Activated CD4-positive, alpha-beta T cell treated with anti-CD3 and anti-CD28 coated beads, Interleukin-2, amount 50 U/mL, for 16 hours (primary cell): ENCODE results near the gene PHF20.
A peak's percentile ranks its signal among the peaks of the same experiment; 100 is the strongest.
"Not testable (repeated sequence)": the region's sequence is repeated elsewhere in the genome, so short reads cannot be mapped to it uniquely, and the experiment has no call there.

Experiments
- DNase-seq: peaks from one replicate; pipeline ENCODE4 v3.0.0-alpha.2; 2020

PHF20 gene

GRCh38 chr20:35947489-35947888 is 175.7 kb downstream of the PHF20 start:
- DNase-seq, result peak; percentile 28

DNA sequence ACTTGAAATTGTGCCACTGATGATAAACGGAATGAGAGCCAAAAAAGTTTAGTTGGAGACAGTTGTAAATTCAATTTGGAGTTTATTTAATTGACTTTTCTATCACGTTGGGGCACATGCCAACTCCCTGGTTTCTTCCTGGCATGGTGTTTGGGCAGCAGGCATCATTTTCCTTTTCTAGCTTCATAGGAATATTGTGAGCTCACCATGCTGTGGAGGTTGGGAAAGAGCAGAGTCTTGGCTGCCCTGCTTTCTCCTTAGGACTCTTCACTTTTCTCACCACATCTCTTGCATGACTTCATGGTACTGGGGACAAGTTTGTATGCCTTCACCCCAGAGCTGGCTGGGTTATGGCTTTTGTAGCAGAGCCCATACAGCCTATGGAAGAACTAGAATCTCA is 176.1 kb downstream of the PHF20 start:
- no peak for DNase-seq

DNA sequence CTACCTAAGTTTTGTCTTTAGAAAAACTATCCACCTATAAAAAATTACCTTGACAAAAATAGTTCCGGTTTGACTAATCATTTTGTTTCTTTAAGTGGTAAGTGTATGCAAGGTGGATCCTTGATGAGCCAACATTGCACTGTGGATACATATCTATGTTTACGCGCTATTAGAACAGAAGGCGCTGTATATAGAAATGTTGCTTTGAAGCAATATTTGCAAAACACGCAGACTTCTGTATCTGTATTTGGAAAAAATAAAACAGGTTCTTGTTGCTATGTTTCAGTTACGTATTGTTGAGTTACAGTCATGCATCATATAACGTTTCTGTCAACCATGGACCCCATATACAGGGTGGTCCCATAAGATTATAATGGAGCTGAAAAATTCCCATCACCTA is 178.3 kb downstream of the PHF20 start:
- no peak for DNase-seq

DNA sequence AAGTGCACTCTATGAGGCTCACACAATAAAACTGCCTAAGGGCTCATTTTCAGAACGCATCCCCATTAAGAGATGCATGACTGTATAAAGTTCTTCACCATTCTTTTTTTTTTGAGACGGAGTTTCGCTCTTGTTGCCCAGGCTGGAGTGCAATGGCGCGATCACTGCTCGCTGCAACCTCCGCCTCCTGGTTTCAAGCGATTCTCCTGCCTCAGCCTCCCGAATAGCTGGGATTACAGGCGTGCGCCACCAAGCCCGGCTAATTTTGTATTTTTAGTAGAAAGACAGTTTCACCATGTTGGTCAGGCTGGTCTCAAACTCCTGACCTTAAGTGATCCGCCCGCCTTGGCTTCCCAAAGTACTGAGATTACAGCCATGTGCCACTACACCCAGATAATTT is 180.3 kb downstream of the PHF20 start:
- DNase-seq, result not testable (repeated sequence)

GRCh38 chr20:35952480-35953386 is 180.9 kb downstream of the PHF20 start:
- peak; percentile 10 for DNase-seq

DNA sequence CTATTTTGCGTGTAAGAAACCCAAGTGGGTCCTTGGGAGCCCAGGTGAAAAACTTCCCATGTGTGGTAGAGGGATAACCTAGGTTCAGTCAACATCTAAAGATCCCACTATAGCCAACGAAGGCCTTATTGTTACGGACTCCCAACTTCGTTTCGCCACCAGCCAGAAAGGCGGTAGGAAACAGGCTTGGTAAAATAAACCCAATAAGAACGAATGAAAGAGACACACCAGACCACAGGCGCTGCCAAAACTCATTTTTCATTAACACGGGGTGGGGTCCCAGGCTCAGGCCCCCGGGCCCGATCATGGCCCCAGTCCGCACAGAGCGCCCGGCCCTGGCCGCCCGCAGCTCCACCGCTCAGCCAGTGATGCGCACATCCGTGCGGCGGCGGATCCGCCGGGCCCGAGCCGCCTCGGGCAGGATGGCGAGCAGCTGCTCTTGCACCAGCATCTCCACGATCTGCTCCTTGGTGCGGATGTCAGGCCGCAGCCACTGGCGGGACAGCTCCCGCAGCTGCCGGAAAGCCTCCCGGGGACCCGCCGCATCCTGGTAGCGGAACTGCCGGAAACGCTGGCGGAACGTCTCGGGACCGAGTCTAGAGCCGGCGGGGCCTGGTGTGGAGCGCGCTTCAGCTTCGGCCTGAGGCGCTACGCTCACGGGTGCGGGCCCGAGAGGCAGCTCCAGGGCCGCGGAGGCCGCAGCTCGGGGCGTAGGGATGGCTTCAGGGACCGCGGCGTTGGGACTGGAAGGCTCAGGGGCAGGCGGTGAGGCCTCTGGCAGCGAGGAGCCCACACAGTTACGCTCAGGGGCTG is 181.8 kb downstream of the PHF20 start:
- peak; percentile 70 for DNase-seq

DNA sequence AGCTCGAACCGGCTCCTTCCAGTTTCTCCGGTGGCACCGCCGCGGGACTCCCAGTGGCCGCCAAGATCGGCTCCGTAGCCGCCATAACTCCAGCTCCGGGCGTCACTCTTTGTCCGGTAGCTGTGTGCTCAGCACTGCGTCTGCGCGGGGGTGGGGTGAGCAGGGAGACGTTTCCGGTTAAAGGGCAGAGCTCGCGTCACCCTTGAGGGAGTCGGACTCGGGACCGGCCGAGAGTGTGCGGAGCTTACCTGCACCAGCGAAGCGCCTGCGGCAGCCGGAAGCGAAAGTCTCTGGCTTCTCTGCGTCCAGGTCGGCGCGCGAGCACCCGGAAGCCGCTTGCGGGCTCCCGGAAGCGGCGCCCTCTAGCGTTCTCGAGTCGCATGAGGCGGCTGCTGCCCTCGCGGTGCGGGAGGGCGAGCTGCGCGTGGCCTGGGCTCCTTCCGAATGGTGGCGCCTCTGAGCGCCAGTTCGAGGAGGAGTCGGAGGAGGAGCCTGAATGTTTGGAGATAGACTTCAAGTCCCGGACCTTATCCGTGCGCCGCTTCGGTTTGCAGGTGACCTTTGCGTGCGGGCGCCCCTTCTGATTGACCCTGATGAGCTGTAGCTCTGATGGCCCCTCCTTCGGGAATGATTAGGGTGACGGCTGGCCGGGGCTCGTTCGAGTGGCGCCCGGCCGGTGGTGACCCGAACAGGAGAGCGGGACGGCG is 182.5 kb downstream of the PHF20 start, which contains the start of gene SCAND1:
TSS of gene SCAND1 (minus strand) at position 303 of the 707 bp plus-strand sequence. CDS start at position 85, 218 bp downstream.
- peak; percentile 99 for DNase-seq

DNA sequence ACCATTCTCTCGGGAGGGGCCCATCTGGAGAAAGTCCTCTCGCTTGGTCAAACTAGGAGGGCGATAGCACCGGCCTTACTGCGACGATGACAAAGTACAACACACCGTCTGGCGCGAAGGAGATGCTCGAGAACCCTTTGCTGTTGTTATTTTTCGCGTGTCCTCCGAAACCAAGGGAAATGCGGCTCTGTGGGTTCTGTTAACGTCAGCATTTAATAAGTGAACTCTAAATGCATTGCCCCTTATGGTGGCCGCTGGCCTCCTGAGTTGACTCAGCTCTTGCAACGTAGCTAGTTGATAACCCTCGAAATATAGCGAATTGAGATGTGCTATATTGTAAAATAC is 183.1 kb downstream of the PHF20 start:
- DNase-seq, result peak; percentile 30

GRCh38 chr20:35956616-35957015 is 184.8 kb downstream of the PHF20 start:
- DNase-seq, result no peak

- not testable (repeated sequence) for DNase-seq
These were observed 187.5 kb downstream of the PHF20 start for GRCh38 chr20:35959291-35959690.

GRCh38 chr20:35963878-35964277 is 192.1 kb downstream of the PHF20 start:
- no peak for DNase-seq

DNA sequence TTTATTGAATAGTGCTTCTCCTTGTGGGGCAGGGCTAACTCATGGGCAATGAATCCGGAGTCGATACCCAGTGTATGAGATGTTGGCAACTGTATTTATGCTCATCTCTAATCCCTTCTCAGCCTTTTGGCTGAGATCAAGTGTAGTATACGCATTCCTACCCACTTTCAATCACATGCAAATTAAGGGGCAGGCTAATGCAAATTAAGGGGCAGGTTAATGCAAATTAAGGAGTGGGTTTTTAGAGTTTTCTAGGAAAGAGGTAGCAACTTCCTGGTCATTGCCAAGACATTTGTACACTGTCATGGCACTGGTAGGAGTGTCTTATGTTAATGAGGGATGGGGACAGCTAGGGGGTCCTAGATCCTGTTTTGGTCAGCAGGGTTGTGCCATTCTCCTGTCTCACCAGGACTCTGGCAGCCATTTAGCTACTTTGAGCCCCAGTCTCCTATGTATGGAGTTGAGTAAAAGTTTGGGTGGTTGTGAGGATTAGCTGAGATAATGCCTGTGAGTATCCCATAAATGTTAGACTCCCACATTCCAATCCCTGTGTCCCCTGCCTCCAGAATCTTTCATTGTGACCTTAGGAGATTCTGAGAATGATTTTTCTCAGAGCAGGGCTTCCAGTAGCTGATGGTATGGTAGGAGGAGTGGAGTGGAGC is 196.3 kb downstream of the PHF20 start, which contains the start of gene CNBD2:
TSS of gene CNBD2 (plus strand) at position 612 of the 662 bp plus-strand sequence. CDS start 173 bp downstream, outside the sequence.
- DNase-seq, result no peak

DNA sequence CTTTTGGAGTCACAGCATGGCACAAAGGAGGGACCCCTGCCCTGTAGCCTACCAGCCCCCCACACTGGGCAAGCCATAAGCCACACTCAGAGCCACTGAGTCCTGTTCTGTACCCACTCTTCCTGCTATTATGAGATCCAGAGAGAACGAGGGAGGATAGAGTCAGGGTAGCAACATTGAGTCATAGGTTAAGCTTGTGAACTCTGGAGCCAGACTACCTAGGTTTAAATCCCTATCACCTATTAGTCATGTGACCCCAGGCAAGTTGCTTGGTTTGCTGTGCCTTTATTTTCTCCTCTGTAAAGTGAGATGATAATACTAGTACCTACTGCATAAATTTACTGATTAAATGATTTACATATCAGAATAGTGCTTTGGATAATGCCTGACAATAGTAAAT is 197.1 kb downstream of the PHF20 start:
- DNase-seq, result no peak

DNA sequence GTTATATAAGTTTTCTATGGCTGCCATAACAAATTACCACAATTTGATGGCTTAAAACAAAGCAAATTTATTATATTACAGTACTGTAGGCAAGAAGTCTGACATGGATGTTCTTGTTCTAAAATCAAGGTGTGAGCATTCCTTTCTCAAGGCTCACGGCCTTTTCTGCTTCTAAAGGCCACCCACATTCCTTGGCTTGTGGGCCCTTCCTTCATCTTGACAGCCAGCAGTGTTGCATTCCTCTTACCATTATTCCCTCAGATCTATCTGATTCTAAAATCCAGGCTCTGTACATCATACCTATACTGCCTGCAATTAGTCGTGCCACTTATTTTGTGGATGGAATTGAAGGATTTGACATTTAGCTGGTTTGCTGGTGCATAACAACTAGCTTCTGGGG is 200.2 kb downstream of the PHF20 start:
- DNase-seq, result no peak

- no peak for DNase-seq
These were observed 200.6 kb downstream of the PHF20 start for GRCh38 chr20:35972462-35972861.

DNA sequence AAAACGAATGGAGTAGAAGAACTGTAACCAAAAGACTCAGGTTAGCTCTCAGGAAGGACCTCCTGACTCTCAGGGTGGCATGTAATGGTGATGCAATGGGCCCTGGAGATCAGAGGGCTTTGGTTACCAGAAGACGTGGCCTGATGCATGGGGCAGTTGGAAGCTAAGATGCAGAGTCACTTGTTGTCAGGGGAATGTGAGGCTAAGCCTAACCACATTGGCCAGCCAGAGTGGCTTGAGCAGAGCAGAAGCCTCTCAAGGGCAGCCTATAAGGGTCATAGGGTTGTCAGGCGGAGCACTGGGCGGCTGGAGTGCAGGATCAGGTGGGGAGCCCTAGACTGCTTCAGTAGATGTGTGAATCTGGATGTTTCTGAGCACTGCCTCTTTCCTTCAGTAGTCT is 202.4 kb downstream of the PHF20 start:
- DNase-seq, result no peak

DNA sequence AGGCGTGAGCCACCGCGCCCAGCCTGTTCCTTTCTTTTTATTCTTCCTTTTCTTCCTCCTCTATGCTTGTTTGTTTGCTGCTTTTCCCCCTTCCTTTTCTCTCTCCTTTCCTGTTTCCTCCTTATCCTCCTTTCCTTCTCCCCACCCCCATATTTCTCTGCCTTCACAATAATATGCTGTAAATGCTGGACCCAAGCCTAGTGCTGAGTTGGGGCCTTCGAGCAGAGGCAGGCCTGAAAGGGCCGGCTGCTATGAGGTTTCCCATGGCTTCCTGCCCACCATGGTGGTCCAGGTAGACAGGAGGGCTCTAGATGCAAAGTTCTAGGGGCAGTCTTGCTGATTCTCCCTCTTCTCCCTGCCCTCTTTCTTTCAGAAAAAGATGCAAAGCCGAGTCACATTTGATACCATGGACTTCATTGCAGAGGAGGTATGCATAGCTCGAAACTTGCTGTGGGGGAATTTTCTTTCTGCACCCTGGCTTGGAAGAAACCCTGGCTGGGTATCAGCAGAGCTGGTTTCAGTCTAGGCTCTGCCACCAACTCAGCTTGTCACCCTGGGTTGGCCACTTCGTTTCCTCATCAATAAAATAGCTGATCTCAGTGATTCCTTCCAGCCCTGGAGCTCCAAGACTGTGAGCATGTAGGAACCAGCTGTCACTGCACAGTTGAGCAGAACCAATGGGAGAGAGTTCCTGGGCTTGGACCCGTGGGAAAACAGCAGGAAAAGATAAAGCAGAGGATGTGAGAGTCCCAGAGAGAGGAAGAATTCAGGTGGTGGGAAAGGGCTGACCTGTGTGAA is 204.0 kb downstream of the PHF20 start:
- DNase-seq, result no peak

- no peak for DNase-seq
These were observed 206.3 kb downstream of the PHF20 start for GRCh38 chr20:35978041-35978513.

DNA sequence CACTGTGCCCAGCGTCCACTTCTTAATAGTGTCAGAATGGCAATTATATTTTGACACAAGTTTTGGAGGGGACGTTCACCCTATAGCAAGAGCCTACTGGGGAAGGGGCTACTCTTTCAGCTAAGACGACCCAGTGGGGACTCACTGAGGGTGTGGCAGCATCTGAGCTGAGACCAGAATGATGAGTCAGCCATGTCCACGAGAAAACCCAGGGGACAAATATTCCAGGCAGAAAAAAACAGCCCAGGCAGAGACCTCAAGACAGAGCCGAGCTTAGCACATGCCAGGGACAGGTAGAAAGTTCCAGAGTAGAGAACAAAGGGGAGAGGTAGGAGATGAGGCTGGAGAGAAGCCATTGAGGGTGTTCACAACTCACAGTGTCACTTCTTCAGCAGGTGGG is 207.7 kb downstream of the PHF20 start:
- no peak for DNase-seq

GRCh38 chr20:35981969-35982368 is 210.2 kb downstream of the PHF20 start:
- no peak for DNase-seq

GRCh38 chr20:35984382-35984781 is 212.6 kb downstream of the PHF20 start:
- no peak for DNase-seq

GRCh38 chr20:35985806-35986205 is 214.0 kb downstream of the PHF20 start:
- no peak for DNase-seq
